NCI-H2196 (cell line): ENCODE results near the gene RUNX3.

ENCODE experiments used
- DNase-seq: peaks from one replicate; lab custom pipeline; 2025; ENCODE audit not compliant: unreplicated experiment; lab: John Stamatoyannopoulos, UW

RUNX3 gene

GRCh38 chr1:24888971-24889676 is 41.0 kb downstream of the RUNX3 start:
- no peak for DNase-seq

- DNase-seq = no peak
These were observed 41.8 kb downstream of the RUNX3 start for GRCh38 chr1:24888061-24888970.

GRCh38 chr1:24886241-24886640 is 43.8 kb downstream of the RUNX3 start:
- no peak for DNase-seq

DNA sequence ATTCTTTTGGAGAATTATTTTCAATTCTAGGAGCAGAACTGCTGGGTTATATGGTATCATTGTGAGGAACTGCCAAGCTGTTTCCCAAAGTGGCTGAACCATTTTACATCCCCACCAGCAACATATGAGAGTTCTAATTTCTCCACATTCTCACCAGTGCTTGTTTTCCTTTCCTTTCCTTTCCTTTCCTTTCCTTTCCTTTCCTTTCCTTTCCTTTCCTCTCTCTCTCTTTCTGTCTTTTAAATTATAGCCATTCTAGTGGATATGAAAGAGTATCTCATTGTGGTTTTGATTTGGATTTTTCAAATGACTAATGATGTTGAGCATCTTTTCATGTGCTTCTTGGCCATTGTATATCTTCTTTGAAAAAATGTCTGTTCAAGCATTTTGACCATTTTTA is 45.3 kb downstream of the RUNX3 start:
- no peak for DNase-seq

DNA sequence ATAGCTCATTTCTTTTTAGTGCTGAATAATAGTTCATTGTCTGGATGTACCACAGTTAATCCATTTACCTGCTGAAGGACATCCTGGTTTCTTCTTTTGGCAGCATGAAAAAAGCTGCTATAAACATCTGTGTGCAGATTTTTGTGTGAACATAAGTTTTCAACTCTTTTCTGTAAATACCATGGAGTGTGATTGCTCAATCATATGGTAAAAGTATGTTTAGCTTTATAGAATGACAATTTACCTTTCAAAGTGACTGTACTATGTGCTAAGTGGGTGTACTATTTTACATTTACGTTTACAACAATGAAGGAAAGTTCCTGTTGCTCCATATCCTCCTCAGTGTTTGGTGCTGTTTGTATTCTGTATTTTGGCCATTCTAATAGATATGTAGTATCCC is 49.0 kb downstream of the RUNX3 start:
- no peak for DNase-seq

GRCh38 chr1:24878775-24879742 is 51.0 kb downstream of the RUNX3 start:
- no peak for DNase-seq

DNA sequence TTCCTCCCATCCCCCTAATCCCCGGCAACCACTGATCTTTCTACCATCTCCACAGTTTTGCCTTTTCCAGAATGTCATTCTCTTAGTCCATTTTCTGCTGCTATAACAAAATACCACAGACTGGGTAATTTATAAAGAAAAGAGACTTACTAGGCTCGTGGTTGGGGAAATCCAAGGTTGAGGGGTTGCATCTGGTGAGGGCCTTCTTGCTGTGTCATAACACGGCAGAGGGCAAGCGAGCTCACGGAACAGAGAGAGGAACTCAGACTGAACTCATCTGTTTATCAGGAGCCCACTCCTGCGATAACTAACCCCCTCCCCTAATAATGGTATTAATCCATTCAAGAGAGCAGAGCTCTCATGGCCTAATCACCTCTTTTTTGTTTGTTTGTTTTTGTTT is 52.0 kb downstream of the RUNX3 start:
- DNase-seq = no peak

GRCh38 chr1:24875991-24876506 is 54.0 kb downstream of the RUNX3 start:
- DNase-seq = no peak

- DNase-seq = no peak
These were observed 54.8 kb downstream of the RUNX3 start for GRCh38 chr1:24875257-24875656.

GRCh38 chr1:24874611-24875234 is 55.4 kb downstream of the RUNX3 start:
- no peak for DNase-seq

GRCh38 chr1:24874056-24874455 is 56.0 kb downstream of the RUNX3 start:
- DNase-seq = no peak

- DNase-seq = no peak
These were observed 56.9 kb downstream of the RUNX3 start for GRCh38 chr1:24873148-24873547.

DNA sequence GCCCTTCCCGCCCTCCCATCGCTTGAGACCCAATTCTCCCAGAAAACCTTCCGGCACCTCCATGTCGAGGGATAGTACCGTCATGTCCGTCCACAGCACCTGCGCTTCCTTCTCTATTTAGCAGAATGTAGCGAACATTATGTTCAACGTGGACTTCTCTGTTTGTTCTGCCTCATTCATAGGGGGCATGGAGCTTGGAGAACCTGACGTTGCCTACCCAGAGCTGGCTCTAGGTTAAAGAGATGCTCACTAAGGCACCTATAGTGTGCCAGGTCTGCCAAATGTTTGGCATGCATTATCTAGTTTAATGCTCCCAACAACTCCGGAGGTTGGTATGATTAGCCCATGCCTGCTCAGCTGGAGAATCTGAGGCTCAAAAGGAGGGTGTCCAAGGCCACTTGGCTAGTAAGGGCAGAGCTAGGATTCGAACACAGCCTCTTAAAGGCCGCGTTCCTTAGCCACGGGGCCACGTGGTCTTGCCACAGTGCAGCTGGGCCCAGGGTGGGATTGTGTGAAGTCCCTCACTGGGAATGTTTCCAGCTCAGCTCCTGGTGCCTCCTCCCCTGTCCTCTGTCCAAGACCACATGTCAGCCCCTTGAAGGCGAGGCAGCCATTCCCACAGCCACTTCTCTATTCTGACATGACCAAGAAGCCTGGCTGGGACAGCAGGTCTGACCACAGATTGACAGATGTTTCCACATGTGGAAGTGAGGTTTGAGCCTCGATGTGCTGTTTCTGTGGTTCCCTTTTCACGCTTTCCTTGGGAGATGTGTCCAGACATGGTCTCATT is 57.8 kb downstream of the RUNX3 start:
- DNase-seq = no peak

- no peak for DNase-seq
These were observed 58.7 kb downstream of the RUNX3 start for GRCh38 chr1:24871306-24871901.

DNA sequence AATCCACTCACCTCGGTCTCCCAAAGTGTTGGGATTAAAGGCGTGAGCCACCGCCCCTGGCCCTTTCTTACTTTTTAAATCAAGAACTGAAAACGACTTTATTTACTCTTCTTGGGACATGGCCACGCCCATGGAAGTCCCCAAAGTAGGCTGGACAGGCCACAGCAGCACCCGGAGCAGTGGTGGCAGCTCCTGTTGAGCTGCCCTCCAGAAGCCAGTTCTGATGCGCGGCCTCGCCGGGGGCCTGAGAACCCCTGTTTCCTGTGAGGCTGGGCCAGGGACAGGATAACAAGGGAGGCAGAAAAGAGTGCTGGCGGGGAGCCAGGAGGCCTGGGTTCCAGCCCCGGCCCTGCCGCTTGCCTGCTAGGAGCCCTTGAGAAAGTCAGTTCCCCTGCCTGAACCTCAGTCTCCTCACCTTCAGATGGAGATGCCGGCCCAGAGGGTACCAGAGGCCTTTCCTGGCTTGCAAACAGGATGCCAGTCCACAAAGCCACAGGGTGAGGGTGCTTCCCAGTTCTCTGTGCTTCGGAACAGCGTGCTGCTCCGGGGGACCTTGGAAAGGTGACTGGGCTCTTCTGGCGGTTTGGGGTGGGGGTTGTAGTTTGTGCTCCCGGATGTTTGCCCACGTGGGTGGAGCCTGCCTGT is 59.4 kb downstream of the RUNX3 start:
- DNase-seq = no peak

DNA sequence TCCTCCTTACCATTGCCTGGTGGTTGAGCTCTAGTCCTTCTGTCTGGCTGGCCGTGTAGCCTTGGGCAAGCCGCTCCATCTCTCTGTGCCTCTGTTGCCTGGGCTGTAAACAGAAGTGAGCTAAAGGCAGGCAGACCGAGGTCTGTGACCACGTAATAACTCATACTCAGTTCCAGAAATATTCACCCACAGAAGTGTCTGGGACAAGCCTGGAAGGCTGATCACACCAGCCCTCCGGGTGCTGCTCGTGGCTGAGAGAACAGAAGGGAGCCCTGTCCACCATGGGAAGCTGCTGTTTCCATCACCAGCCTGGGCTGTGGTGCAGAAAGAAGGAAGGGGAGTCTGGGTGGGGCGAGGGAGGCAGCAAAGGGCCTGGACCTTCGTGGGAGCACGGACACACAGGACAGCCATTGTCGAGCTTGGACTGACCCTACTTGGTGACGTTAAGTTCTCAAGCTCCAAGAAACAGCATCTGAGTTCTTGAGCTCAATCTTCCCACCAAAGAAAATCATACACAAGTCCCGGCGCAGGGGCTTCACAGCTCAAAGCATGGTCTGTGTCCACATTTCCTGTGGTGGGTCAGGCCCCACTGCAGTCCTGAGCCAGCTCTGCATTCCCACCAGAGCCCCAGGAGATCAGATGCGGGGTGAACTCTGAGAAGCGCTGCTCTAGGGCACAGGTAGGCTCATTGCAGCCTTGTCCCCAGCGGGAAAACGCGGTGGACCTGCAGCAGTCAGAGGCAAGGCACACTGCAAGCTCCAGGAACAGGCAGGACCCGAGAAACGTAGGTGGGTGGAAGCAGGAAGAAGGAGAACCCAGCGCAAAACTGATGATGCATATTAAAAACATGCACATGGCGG is 61.8 kb downstream of the RUNX3 start:
- no peak for DNase-seq

GRCh38 chr1:24867084-24867870 is 62.8 kb downstream of the RUNX3 start:
- no peak for DNase-seq
